Activated naive CD8-positive, alpha-beta T cell treated with anti-CD3 and anti-CD28 coated beads, Interleukin-2, amount 10 ng/mL, durations not matched to agents 7 days and 5 days (primary cell): Measurements from ENCODE around the gene ADAP1. TPM values are rescaled to one million over a fixed set of nuclear protein-coding genes. Genes with fewer than 3 reads are reported as not detected.

Source experiments
- total RNA-seq, 2 experiments: library from RNA; stranded (reverse); gene quantifications; one replicate each; pipeline ENCODE4 v1.2.3, GENCODE V29; 2021

The ADAP1 gene
- total RNA-seq, 2 experiments from 2014 or later, result 25.0 to 29.8 TPM

Other genes starting within 250 kb of the ADAP1 start
- gene DNAAF5, start 228.0 kb downstream of the ADAP1 start, total RNA-seq, result 10 to 100 TPM; 18.3 to 22.4 TPM
- gene PRKAR1B, start 227.4 kb downstream of the ADAP1 start, total RNA-seq, result 10 to 100 TPM; 26.5 to 28.2 TPM
- 10 to 100 TPM; 86.3 to 86.7 TPM for gene SUN1, start 122.2 kb downstream of the ADAP1 start, total RNA-seq
- 10 to 100 TPM; 44.1 to 44.7 TPM for gene GET4, start 78.1 kb downstream of the ADAP1 start, total RNA-seq
- gene COX19, start 20.9 kb upstream of the ADAP1 start, total RNA-seq, result 10 to 100 TPM; 26.2 to 29.3 TPM
- not detected for gene CYP2W1, start 28.5 kb upstream of the ADAP1 start, total RNA-seq
- gene GPR146, start 89.9 kb upstream of the ADAP1 start, total RNA-seq, result 1 to 10 TPM; 2.1 to 4.1 TPM
- gene GPER1, start 133.4 kb upstream of the ADAP1 start, total RNA-seq, result under 1 TPM; 0.19 to 0.26 TPM
- gene ZFAND2A, start 205.5 kb upstream of the ADAP1 start, total RNA-seq, result 10 to 100 TPM; 31.3 to 33.2 TPM